LNCaP clone FGC (cell line): ENCODE measurements around the gene EXOC1L.

Experiments used
- DNase-seq: peaks from one replicate; pipeline ENCODE4 v3.0.0-alpha.2; 2011; ENCODE audit warnings: low read depth
- H3K4me3 ChIP-seq: 2 replicates; pipeline ENCODE4 v1.5.1; 2011; ENCODE audit warnings: mild to moderate bottlenecking, low read depth, low read length, control low read depth
- TF ChIP-seq, protein P1 (sequence below): IDR thresholded peaks from 2 replicates; pipeline ENCODE4 v1.5.1; 2012; ENCODE audit warnings: mild to moderate bottlenecking; ENCODE audit not compliant: control insufficient read depth, insufficient read depth; ENCODE audit errors: extremely low read depth

Gene EXOC1L

DNA sequence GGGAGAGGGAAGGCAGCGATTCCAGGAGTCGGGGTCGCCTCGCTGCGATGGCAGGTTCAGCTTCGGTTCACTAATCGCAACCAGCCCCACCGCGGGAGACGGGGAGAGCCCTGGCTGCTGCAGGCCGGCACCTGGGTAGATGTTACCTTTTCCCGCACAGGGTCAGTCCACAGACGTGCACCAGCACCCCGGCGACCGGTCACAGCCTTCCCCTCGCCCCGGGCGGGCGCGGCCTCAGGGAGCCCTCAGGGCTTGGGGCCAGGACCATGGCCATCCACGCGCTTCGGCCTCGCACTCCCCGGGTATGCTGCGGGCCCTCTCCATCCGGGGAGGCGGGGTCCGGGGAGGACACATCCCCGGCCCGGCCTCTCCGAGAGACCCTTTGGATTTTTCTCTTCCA, 26.1 kb upstream of the EXOC1L start:
- DNase-seq, result no peak
- no peak overlapping the region for H3K4me3 ChIP-seq
- TF ChIP-seq, protein P1, sequence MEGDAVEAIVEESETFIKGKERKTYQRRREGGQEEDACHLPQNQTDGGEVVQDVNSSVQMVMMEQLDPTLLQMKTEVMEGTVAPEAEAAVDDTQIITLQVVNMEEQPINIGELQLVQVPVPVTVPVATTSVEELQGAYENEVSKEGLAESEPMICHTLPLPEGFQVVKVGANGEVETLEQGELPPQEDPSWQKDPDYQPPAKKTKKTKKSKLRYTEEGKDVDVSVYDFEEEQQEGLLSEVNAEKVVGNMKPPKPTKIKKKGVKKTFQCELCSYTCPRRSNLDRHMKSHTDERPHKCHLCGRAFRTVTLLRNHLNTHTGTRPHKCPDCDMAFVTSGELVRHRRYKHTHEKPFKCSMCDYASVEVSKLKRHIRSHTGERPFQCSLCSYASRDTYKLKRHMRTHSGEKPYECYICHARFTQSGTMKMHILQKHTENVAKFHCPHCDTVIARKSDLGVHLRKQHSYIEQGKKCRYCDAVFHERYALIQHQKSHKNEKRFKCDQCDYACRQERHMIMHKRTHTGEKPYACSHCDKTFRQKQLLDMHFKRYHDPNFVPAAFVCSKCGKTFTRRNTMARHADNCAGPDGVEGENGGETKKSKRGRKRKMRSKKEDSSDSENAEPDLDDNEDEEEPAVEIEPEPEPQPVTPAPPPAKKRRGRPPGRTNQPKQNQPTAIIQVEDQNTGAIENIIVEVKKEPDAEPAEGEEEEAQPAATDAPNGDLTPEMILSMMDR, result no peak

GRCh38 chr4:55794053-55794452, 25.5 kb upstream of the EXOC1L start:
- TF ChIP-seq, protein P1, result no peak
- H3K4me3 ChIP-seq, result no peak overlapping the region

DNA sequence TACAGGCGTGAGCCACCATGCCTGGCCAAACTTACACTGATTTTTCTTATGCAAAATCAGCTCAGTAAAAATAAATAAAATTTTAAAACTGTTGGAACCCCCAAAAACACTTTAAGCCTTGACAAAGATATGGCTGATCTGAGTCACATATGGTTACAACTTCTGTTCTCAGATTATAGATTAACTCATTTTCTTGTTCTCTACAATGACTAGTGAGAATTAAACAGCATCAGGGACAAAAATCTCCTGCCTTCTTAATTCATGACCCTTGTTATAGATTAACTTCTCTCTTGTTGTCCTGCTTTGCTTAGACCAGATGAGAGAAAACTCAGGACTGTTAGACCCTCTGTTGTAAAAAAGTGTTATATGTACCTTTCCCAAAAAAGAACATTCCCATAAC, 24.2 kb upstream of the EXOC1L start:
- no peak for DNase-seq
- TF ChIP-seq, protein P1, result no peak
- no peak overlapping the region for H3K4me3 ChIP-seq

More at GRCh38 chr4:55794053-55794452, 25.5 kb upstream of the EXOC1L start:
- no peak for DNase-seq

DNA sequence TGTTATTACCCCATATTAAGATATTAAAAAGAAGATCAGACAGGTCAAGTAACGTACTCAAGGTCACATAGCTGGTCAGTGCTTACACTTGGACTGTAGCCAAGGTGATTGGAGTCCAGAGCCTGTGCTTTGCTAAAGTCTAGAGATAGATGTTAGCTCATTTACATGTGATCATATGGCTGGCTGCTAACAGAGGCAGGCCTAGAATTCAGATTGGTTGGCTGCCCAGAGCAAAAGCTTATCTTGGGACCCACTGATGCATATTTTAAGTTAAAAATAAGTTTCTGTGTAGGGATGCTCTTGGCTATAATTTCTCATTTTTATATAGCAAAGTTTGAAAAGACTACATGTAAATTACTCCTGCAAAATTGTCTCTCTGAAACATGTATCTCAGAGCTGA, 18.1 kb upstream of the EXOC1L start:
- no peak for DNase-seq
- TF ChIP-seq, protein P1, result no peak
- H3K4me3 ChIP-seq, result no peak overlapping the region

DNA sequence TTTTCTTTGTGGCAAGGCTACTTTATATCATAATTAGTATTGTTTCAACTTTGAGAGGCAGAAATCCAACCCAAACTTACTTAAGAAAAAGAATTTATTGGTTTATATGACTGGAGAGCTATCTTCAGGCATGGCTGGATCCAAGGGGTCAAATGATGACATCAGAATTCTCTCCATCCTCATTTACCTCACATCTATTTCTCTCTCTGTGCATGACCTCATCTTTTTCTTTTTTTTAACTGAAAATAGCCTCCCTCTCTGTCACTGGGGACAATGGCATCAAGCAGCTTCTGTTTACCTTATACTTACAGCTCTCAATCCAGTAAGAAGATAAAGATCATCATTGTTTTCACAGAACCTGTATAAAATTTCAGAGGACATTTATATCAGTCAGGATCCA, 12.0 kb upstream of the EXOC1L start:
- H3K4me3 ChIP-seq, result no peak overlapping the region
- TF ChIP-seq, protein P1, result no peak
- DNase-seq, result no peak

- H3K4me3 ChIP-seq, result no peak overlapping the region
- no peak for DNase-seq
- TF ChIP-seq, protein P1, result no peak
Measured at GRCh38 chr4:55808186-55808585, 11.4 kb upstream of the EXOC1L start.

DNA sequence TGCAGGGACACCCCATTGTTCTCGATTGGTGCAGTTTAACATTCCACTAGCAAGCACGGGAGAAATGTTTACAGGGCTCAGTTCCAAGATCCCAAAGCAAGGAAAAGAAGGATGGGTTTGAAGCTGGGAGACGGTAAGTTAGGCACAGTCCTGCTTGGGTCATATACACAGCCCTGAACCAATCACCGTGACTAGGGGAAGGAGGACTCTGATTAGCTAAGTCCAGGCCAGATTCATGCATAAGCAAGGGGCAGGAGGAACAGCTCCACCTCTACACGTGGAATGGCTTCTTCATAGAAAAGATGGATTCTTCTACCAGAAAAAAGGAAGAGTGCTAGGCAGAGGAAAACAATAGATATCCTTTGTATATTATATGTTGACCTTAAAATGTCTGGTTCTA, 11.0 kb upstream of the EXOC1L start:
- no peak overlapping the region for H3K4me3 ChIP-seq
- no peak for DNase-seq
- TF ChIP-seq, protein P1, result no peak
